IPS DF 19.7 (cell line): Measurements from ENCODE around the gene SLCO3A1.

Experiments used
- DNase-seq: peaks from one replicate; pipeline ENCODE4 v3.0.0-alpha.2; 2013; ENCODE audit warnings: low read depth, low spot score

The SLCO3A1 gene

DNA sequence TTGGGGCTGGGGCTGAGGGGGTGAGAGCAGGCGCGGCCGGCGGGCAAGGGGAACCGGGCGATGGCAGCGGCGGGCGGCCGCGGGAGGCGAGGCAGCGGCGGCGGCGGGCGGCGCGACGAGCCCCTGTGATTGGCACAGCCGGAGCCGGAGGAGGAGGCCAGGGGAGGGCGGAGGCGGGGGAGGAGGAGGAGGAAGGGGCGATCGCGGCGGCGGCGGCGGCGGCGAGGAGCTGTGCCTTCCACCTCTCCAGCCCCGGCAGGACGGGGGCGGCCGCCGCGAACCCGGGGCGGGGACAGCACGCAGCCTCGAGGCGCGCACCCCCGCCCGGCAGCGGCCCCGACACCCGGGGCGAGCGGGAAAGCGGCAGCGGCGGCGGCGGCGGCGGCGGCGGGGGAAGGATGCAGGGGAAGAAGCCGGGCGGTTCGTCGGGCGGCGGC lies at the start of gene SLCO3A1:
Gene SLCO3A1 (plus strand): TSS at position 198 of the 437 bp plus-strand sequence.
- DNase-seq = no peak

DNA sequence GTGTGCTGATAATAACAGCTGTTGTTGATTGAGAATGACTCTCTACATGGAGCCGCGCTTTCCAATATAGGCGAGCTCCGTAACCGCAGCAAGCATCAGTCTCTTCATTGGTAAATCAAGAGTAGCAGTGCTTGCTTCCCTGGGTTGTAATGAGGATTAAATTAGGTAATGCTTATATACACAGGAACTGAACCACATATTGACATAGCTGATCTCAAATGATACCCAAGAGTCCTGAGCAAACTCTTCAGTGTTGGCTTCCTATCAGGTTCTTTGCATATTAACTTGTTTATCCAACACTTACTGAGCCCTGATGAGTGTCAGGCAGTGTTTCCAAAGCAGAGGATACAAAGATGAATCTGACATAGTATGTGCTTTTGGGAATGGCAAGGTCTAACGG lies 46.4 kb upstream of the SLCO3A1 start:
- no peak for DNase-seq

DNA sequence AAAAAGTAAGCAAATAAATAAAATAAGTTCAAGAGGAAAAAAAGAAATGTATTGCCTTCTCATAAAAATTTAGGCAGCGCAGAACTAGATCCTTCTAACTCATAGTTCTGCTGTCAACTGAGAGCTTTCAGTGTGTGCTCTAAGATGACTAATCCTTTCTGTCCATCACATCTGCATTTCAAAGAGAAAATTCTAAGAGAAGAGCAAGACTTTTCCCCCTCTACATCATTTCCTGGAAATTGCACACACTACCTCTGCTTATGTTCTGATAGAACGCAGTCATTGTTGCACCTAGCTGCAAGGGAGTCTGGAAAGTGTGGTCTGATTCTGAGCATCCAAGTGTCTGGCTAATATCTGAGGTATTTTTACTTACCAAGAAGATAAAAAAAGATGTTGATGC lies 39.6 kb upstream of the SLCO3A1 start:
- no peak for DNase-seq

DNA sequence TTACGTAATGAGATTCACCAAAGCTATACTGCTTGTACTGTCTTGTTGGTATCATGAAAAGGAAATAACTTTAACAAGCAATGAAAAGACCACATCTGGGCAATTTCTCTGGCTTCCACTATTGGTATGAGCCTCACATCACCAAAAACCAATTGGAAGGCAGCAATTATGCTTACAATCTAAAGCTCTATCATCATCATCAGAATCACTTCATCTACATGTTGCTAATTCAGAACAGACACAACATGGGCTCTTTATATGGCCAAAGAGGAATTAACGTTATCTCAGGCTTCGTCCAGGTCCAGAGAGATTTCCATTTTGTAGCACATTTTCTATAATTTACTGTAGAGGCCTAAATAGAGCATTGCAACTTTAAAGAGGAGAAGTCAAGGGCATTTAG lies 36.6 kb upstream of the SLCO3A1 start:
- no peak for DNase-seq

DNA sequence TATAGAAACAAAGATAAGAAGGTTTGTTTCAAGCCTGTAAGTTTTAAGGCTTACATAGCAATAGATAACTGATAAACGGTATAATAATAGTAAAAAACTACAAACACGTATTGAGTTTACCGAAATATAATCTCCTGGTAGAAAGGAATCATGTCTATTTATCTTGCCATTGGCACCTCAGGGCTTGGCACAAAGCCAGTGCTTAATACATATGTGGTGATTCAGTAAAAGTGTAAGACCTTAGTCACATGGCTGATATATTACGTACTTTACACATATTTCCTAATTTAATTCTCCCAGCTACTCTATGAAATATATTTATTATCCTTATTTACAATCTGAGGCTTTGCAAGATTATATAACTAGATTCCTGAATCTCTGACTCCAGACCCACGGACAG lies 32.0 kb upstream of the SLCO3A1 start:
- no peak for DNase-seq

DNA sequence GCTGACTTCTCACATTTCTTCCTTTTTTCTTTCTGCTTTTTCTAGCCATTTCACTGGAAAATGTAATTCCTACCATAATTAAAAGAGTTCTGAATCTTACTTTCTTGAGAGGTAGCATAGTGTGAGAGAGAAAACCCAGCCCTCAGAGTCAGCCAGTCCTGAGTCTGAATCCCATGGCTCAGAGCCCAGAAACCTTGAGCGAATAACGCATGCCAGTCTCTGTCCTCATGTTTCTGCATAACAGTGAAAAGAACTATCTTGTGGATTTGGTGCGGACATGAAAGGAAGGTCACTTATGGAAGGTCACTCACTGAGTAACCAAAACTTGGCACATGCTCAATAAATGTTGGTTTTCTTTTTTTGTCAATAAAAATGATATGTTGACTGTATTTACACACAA lies 29.3 kb upstream of the SLCO3A1 start:
- no peak for DNase-seq

DNA sequence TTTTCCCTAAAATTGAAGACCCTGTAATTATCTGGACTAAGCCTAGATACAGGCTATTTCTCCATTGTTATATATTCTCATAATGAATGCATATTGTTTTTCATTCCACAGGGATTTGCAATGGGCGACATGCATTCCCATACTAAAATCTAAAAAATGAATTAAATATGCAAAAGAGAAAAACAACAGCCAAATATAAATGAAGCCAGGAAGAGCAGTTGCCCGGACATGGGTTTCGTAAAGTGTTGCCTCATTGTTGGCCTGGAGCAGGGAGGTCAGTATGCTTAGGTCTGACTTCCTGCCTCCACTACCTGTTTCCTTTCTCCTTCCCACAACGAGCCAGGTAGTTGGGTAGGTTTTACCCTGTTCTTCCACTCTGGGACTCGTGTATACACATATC lies 27.1 kb upstream of the SLCO3A1 start:
- DNase-seq = no peak

DNA sequence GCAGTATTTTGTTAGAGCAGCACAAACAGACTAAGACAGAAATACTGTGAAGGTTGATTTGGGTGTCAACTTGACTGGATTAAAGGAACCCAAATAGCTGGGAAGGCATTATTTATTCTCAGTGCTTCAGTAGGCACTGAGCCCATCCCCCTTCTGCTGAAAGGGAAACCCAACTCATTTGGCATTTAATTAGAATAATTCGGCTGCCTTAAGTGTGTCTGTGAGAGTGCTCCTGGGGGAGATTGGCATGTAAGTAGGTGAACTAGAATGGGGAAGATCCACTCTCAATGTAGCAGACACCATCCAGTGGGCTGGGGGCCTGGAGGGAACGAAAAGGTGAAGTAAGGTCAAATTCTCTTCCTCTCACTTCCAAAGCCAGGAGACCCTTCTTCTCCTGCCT lies 20.5 kb upstream of the SLCO3A1 start:
- DNase-seq = no peak

DNA sequence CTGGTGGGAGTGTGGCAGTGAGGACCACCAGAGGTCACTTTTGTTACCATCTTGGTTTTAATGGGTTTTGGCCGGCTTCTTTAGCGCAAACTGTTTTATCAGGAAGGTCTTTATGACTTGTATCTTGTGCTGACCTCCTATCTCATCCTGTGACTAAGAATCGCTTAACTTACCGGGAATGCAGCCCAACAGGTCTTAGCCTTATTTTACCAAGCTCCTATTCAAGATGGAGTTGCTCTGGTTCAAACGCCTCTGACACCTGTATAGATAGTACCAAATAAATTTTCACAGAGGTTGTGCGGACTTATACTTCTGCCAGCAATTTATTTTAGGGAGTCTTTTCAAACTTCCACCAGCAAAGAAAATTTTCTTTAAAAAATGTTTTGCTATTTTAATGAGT lies 13.6 kb upstream of the SLCO3A1 start:
- no peak for DNase-seq

DNA sequence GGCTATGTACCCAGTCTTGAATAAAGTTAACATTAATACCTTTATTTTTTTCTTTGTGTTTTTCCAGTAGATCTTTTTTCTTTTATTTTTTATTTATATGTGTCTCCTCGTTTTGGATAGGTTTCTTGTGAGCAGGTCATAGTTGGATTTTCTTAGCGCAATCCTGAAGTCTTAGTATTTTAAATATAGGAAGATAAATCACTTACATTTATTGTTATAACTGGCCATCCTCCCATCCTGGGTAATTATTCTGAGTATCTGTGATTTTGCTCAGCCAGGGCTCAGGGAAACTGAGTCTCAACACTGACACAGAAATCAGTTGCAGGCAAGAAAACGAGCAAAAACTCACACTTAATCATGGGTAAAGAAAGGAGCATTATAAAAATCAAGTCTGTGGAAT lies 11.6 kb upstream of the SLCO3A1 start:
- no peak for DNase-seq

DNA sequence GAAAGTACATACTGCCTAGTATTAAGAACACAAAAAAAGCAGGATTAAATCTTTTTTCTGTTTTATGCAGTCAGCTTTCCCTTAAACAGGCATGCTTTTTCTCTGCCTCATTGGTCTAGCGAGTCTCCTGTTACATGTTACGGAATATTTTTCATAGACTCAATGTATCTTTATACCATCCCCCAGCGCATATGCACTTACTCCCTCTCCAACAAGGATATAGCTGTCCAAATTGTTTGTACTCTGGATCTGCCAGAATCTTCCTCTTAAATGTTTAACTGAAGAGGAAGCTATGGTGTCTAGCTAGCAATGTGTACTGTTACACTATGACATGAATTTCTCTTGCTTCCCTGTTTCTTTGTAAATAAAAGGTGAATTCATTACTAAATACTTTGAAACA lies 9.2 kb upstream of the SLCO3A1 start:
- DNase-seq = no peak

DNA sequence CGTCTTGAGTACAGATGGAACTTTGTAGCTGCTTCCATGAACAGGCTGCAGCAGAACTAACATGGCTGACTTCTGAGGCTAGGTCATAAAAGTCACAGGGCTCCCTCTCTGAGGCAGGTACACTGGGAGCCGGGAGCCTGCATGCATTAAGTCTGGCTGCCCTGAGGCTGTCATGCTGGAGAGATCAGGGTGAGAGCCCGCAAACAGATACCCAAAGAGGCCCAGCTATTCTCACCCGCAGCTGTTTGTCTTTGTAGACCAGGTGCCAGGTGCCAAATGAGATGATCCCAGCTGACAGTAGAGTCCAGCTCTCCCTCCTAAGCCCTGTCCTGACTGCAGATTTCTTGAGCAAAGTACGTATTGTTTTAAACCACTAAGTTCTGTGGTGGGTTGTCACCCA lies 8.6 kb upstream of the SLCO3A1 start:
- DNase-seq = no peak

DNA sequence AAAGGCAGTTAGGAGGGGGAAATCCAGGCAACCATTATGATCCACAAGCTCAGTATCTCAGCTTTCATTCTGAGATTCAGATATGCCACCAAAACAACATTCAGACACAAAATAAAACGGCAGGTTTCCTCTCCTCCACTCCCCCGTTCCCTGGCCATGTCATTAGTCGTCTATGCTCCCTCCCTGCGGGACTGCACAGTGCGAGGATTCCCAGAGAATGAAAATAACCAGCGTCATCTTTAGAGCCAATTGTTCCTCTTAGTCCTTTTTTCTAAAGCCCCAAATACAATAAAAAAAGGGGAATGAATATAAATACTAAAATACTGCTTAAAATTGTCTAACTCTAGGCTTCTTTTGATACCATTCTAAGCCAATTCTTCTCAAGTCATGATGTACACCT lies 7.8 kb upstream of the SLCO3A1 start:
- no peak for DNase-seq

DNA sequence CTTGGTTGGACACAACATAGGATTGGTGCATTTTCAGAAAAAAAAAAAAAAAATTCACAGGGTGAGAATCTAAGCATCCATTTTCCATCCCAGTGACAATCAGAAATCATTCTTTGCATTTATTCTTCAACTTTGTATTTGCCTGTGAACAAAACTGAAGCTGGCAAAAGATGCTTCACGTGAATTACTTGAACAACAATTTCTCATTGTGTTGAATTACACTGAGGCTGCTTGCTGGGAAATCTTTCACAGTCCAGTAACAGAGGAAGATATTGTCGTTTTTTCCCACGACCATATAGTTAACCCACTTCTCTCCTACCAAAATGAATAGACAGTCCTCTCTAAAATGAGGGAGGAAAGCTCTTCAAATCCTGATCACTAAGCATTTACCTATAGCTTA lies 4.3 kb upstream of the SLCO3A1 start:
- DNase-seq = no peak

DNA sequence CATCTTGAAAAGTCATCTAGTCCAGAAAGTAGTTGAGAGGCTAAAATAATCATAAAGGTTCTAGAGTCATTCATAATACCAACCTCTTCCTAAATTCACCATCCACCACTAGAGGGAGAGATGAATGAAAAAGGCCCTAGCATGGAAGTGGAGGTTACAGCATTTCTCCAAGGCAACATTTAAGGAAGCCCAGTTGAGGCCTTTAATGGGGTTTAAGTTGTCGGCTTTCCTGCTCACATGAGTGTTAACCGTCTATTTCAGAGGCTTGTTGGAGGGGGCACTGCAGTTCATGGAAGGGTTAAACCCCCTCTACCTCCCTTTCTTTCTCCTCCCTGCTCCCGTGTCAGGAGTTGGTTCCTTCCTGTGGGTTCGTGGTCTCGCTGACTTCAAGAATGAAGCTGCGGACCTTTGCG lies 3.8 kb upstream of the SLCO3A1 start:
- no peak for DNase-seq

DNA sequence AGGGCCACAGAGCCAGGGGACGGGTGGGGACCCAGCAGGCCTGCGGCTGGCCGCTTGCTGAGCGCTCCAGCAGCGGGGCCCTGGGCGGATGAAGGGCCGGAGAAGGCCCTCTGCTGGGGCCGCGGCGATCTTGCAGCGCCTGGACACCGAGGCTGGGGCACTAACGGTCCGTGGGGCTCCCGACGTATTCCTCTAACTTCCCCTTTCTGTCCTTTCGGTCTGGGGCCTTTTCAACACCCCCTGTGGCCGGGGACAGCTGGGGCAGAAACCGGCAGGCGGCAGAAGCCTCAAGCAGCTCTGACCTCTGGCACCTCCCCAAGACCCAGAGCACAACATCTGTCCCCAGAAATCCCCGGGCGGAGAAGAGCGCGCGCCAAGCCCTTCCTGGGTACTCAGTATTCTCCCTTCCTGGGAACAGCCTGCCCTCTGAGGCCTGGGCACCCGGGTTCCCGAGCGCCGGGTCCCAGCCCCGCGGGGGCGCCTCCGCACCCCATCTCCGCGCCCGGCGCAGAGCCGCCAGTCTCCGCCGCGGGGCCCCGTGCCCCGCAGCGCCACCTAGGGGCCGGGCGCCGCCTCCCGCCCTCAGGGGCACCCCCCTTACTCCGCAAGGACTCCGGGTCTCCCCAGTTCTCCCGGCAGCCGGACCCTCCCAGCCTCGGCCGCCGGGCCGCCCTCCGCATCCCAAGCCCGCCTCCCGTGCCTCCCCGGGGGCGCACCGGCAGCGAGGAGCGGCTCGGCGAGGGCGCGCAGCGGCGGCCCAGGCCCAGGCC lies 582 bp upstream of the SLCO3A1 start:
- no peak for DNase-seq

DNA sequence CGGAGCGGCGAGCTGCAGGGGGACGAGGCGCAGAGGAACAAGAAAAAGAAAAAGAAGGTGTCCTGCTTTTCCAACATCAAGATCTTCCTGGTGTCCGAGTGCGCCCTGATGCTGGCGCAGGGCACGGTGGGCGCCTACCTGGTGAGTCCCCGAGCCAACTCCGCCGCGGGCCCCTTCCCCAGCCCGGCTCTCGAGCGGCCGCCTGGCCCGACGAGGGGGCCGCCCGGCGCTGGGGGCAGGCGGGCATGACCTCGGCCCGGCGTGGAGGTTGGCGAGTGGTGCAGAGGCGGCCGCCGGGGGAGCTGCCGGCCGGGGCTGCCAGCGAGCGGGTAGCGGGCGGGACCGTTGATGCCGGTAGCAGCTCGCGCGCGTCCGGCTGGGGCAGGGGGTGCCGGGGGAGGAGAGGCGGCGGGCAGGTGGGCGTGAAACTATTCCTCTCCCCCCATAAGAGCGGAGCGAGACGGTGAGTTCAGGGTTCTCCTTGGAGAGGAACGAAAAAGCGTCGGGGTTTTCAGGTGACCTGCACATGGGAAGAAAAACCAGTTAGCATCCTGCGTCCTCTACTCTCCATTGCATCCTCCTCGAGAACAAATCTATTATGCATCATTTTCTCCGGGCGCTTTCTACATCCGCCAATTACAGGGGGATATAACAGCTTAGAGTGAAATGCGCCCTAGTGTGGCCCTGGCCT lies 585 bp downstream of the SLCO3A1 start:
- DNase-seq = no peak

DNA sequence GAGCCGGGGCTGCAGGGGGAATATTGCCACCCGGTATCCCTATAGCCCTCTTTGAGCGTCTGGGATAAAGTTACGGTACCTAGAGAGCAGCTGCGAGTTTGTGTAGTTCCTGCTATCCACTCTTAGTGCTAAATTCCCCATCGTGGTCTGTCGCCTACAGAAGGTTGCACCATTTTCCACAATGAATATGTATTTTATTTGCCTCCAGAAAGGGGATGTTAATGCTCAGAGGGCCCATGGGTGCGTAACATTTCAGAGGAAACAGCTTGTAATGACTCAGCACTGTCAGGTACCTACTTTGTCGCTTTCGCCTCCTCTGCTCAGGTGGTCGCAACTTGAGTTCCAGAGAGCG lies 1.1 kb downstream of the SLCO3A1 start:
- DNase-seq = no peak

DNA sequence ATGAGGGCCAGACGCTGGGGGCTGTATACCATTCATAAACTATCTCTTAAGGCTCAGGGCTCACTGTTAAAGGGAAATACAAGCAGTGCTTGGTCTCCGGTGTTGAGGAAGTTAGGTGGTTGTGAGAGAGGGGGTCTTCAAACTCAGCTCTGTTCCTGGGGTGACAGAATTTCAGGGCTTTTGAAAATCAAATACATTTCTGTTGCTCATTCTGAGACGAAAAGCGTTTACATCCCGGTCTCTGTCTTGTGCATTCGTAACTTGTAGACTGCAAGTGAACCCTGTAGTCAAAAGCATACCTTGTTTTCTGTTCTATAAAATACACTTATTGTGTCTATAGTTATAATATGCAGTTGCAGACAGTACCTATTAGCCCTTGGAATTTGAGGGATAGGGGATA lies 1.7 kb downstream of the SLCO3A1 start:
- DNase-seq = no peak

DNA sequence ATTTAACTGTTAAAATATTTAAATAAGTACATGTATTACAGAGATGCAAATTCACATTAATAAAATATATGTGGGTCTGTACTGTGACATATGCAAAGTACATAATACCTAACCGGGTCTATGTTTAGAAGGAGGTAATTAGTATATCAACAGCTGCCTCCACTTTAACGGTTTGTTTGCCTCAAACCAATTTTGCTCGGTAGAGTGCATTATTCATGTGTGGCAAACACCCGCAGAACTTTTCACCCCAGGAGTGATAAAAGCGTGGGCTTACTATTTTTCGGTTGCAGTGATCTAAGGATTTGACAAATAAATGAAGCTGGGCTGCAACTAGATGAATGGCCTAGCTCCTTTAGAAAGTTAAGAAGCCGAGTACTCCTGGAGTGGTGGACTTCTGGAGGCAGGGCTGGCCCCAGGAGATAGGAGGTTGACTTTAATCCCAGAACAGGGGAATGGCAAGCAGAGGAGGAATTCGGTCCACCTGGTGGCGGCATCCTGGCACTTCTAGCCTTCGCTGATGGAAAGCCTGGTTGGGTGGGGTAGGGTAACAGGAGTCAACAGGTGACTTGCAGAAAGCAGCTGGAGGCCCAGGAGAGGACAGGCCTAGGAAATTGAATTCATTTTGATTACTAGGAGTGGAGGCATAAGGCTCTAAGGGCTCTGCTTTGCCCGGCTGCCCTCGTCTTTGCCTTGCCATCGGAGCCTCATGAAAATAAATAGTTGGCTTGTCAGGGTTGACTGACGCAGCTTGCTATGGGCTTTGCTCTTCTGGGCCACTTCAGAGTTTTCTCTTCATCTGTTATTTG lies 2.4 kb downstream of the SLCO3A1 start:
- peak; percentile 72 for DNase-seq

DNA sequence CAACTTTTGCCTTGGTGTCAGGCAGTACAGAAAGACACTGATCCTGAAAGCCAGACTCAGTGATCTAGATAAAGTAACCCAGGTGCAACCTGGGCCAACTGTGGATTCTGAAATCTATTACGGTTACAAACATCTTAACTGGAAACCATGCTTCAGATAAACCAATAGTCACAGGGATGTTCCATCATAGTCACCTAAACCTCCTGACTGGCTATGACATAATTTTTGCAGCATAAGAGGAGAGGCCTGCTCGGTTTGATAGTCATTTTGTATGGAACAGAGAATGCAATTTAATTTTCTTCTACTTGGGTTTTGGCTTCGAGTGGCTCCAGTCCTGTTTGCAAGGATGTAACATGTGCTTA lies 3.7 kb downstream of the SLCO3A1 start:
- DNase-seq = no peak

DNA sequence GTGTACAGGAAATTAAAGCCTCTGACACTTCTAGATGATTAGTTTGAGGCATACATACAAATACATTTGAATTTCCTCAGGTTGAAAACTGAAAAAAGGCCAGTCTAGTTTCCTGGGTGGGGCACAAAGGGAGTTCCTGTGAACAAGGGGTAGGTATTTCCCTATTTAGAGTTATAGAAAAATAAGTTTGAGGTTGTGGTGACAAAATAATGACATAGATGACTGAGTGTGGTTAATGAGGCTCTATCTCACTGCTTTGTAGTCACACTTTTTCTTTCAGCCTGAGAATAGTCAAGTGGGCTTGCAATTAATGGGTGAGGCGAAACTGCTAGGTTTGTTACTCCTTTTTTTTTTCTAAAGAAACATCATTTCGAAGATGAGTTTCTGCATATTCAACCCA lies 4.3 kb downstream of the SLCO3A1 start:
- no peak for DNase-seq

DNA sequence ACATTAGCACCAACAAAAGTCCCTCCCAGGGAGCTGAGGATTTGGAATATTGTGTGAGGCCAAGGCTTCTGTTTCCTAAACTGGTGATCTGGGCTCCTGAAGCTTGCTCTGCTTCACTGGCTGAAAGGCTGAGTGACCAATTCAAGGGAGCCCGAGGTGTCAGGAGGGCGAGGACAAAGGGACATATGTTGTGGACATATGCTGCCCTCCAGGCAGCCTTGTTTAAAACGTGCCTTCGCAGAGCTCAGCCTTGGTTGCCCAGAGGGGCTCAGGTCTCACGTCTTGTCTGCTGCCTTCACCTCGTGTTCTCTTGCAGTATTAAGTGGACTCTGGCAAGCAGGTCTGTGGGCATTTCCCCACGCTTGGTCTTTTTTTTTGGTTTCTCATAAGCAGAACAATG lies 7.0 kb downstream of the SLCO3A1 start:
- DNase-seq = no peak
